Tibial nerve (tissue), 3 donors: Measurements from ENCODE around the gene LRRC61.
"Not testable (repeated sequence)": the region's sequence is repeated elsewhere in the genome, so short reads cannot be mapped to it uniquely, and the experiment has no call there.

Experiments
- POLR2A ChIP-seq, 2 donors: fragments of 450-650 bp; IDR thresholded peaks; one replicate each; pipeline ENCODE4 v1.6.1; 2017; ENCODE audit warnings: antibody characterized with exemption in 2 of 2, mild to moderate bottlenecking in 2 of 2, moderate library complexity in 2 of 2
- TF ChIP-seq, protein P1 (sequence below), 5 experiments: fragments of 200-600 bp in 3 of 5; fragments of 450-650 bp in 2 of 5; sonication (generic) in 3 of 5; IDR thresholded peaks; one replicate each; pipeline ENCODE4 v1.5.1; 2016 to 2019; ENCODE audit warnings: antibody characterized with exemption in 5 of 5, mild to moderate bottlenecking in 3 of 5, moderate library complexity in 2 of 5

DNA sequence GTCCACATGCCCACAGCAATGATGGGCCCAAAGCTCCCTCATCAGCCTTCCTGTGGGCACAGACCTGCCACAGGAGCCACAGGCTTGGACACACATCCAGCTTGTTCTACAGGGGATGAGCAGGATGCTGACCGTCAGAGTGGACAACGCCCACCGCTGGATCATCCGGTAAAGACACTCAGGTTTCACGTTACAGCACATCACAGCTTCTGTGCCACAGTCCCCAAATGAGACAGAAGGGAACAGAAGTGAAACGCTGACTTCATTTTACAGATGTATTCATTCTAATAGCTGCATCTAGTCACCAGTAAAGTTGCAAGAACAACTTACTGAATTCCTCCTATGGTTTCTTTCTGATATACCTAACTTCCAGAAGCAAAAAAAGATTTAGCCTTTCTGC, 32.8 kb upstream of the LRRC61 start:
- TF ChIP-seq, protein P1, sequence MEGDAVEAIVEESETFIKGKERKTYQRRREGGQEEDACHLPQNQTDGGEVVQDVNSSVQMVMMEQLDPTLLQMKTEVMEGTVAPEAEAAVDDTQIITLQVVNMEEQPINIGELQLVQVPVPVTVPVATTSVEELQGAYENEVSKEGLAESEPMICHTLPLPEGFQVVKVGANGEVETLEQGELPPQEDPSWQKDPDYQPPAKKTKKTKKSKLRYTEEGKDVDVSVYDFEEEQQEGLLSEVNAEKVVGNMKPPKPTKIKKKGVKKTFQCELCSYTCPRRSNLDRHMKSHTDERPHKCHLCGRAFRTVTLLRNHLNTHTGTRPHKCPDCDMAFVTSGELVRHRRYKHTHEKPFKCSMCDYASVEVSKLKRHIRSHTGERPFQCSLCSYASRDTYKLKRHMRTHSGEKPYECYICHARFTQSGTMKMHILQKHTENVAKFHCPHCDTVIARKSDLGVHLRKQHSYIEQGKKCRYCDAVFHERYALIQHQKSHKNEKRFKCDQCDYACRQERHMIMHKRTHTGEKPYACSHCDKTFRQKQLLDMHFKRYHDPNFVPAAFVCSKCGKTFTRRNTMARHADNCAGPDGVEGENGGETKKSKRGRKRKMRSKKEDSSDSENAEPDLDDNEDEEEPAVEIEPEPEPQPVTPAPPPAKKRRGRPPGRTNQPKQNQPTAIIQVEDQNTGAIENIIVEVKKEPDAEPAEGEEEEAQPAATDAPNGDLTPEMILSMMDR (IDR thresholded peaks at IDR 0.05), result not testable (repeated sequence)
- TF ChIP-seq POLR2A (IDR thresholded peaks at IDR 0.05), result not testable (repeated sequence)
